ENCODE measurements around the gene TRIM46. TPM values are rescaled to one million over a fixed set of nuclear protein-coding genes. Genes with fewer than 3 reads are reported as not detected.

The TRIM46 gene
- polyA plus RNA-seq, 3 donors: 0.13 TPM; not detected in 2

- H3K4me1 Mint-ChIP-seq: peaks cover 42% of the 10 kb centered on the region
- no peaks in the 10 kb centered on the region for H3K79me2 ChIP-seq (ENCODE audit: insufficient read depth, low read length)
- H3K4me2 ChIP-seq (replicated peaks; ENCODE audit: extremely low read depth, low read length, poor library complexity, severe bottlenecking): no peak overlapping the region
- intact Hi-C loops (cut with micrococcal nuclease): loop anchor here in 1 of 2 donors (5.0 kb wide), 1 partner anchor 44 kb away; no protein-coding TSS in a partner anchor
- peak overlapping the region in 1 of 2 donors; percentile 4 for H3K4me3 Mint-ChIP-seq
- peaks cover 5 to 20% of the 10 kb centered on the region in 2 donors for H3K36me3 Mint-ChIP-seq
- 100% methylated on average over 4 of the region's 8 CpGs for WGBS (ENCODE audit: insufficient coverage)
- H3K27me3 ChIP-seq (ENCODE audit: control insufficient read depth in 2 of 2, insufficient read depth in 2 of 2, low read length in 2 of 2): peaks cover 37 to 51% of the 10 kb centered on the region in 2 donors
- no peak overlapping the region for H2AFZ ChIP-seq (ENCODE audit: insufficient read depth, low read depth, low read length, poor library complexity, severe bottlenecking)
- peaks cover 47 to 58% (median 54%) of the 10 kb centered on the region in 3 donors for H3K27me3 Mint-ChIP-seq (ENCODE audit: low read depth in 3 of 3)
- no peak overlapping the region for H3K9ac ChIP-seq (ENCODE audit: insufficient read depth, low read length, poor library complexity, severe bottlenecking)
- H3K9me3 ChIP-seq (replicated peaks in 1 of 2; ENCODE audit: control insufficient read depth in 1 of 2, insufficient read depth in 1 of 2, low read length in 2 of 2): peaks cover 0 to 17% of the 10 kb centered on the region in 2 donors
- no peaks in the 10 kb centered on the region for H3K36me3 ChIP-seq (replicated peaks in 1 of 2; ENCODE audit: control insufficient read depth in 1 of 2, insufficient read depth in 2 of 2, low read length in 2 of 2)
- peaks cover 33 to 45% of the 10 kb centered on the region in 2 donors for H3K4me1 ChIP-seq (ENCODE audit: control insufficient read depth in 1 of 2, insufficient read depth in 2 of 2, low read length in 2 of 2)
- no peak overlapping the region for H3K27ac ChIP-seq (ENCODE audit: low read depth in 1 of 2, low read length in 2 of 2)
- no peaks in the 10 kb centered on the region for H4K20me1 ChIP-seq (ENCODE audit: insufficient read depth, low read length)
- no peak overlapping the region for H3K4me3 ChIP-seq (replicated peaks in 1 of 3; ENCODE audit: low read depth in 2 of 3, low read length in 3 of 3)
- DNase-seq: no peak
- no peak for TF ChIP-seq CTCF (IDR thresholded peaks at IDR 0.05)
- no peak overlapping the region for H3K27ac Mint-ChIP-seq
- H3K9me3 Mint-ChIP-seq: peaks cover 0 to 17% (median 11%) of the 10 kb centered on the region in 7 donors
These were observed 42.4 kb upstream of the TRIM46 start for GRCh38 chr1:155131285-155131684.

DNA sequence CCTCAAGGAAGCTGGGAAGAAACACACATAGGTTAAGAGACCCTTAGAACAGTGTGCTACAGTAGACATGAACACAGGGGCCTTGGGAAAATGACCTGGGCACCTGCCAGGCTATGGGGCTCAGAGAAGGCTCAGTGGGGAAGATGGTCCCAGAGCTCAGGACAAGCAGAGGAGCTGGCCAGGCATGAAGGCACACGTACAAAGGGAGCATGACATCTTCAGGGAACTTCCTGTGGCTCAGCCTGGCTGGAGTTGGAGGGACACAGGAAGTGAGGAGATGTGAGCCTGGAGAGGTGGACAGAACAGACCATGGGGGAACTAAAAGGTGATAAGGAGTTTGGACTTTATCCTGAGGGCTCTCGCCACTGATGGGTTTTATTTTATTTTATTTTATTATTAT is 41.8 kb upstream of the TRIM46 start:
- peaks cover 0 to 14% of the 10 kb centered on the region in 2 donors for H3K9me3 ChIP-seq (replicated peaks in 1 of 2; ENCODE audit: control insufficient read depth in 1 of 2, insufficient read depth in 1 of 2, low read length in 2 of 2)
- no peak overlapping the region for H3K4me3 Mint-ChIP-seq
- H3K27me3 Mint-ChIP-seq (ENCODE audit: low read depth in 3 of 3): peaks cover 41 to 52% (median 48%) of the 10 kb centered on the region in 3 donors
- intact Hi-C loops (cut with micrococcal nuclease): loop anchor here in 1 of 2 donors (5.0 kb wide), 1 partner anchor 45 kb away; no protein-coding TSS in a partner anchor
- WGBS (ENCODE audit: insufficient coverage): 50% methylated on average over 1 of the region's 2 CpGs
- H4K20me1 ChIP-seq (ENCODE audit: insufficient read depth, low read length): no peaks in the 10 kb centered on the region
- peaks cover 0 to 13% (median 10%) of the 10 kb centered on the region in 7 donors for H3K9me3 Mint-ChIP-seq
- no peak overlapping the region for H3K4me2 ChIP-seq (replicated peaks; ENCODE audit: extremely low read depth, low read length, poor library complexity, severe bottlenecking)
- peaks cover 33 to 45% of the 10 kb centered on the region in 2 donors for H3K4me1 ChIP-seq (ENCODE audit: control insufficient read depth in 1 of 2, insufficient read depth in 2 of 2, low read length in 2 of 2)
- DNase-seq: no peak
- no peak for TF ChIP-seq CTCF (IDR thresholded peaks at IDR 0.05)
- H3K36me3 Mint-ChIP-seq: peaks cover 5 to 18% of the 10 kb centered on the region in 2 donors
- peaks cover 42% of the 10 kb centered on the region for H3K4me1 Mint-ChIP-seq
- no peak overlapping the region for H3K27ac ChIP-seq (ENCODE audit: low read depth in 1 of 2, low read length in 2 of 2)
- H3K79me2 ChIP-seq (ENCODE audit: insufficient read depth, low read length): peaks cover 3% of the 10 kb centered on the region
- H2AFZ ChIP-seq (ENCODE audit: insufficient read depth, low read depth, low read length, poor library complexity, severe bottlenecking): no peak overlapping the region
- peak overlapping the region in 1 of 7 donors; percentile 57 for H3K27ac Mint-ChIP-seq
- H3K36me3 ChIP-seq (replicated peaks in 1 of 2; ENCODE audit: control insufficient read depth in 1 of 2, insufficient read depth in 2 of 2, low read length in 2 of 2): no peaks in the 10 kb centered on the region
- H3K4me3 ChIP-seq (replicated peaks in 1 of 3; ENCODE audit: low read depth in 2 of 3, low read length in 3 of 3): no peak overlapping the region
- no peak overlapping the region for H3K9ac ChIP-seq (ENCODE audit: insufficient read depth, low read length, poor library complexity, severe bottlenecking)
- H3K27me3 ChIP-seq (ENCODE audit: control insufficient read depth in 2 of 2, insufficient read depth in 2 of 2, low read length in 2 of 2): peaks cover 32 to 45% of the 10 kb centered on the region in 2 donors

Data from CD14-positive monocyte (primary cell).